ENCODE results near the gene MARCO. TPM values are rescaled to one million over a fixed set of nuclear protein-coding genes. Genes with fewer than 3 reads are reported as not detected.
"Not testable (repeated sequence)": the region's sequence is repeated elsewhere in the genome, so short reads cannot be mapped to it uniquely, and the experiment has no call there.

Gene MARCO
- total RNA-seq, 5 donors from 2014 or later (not counting 1 experiment from before 2014, with no cell fraction given), result 0.13 to 0.67 (median 0.47) TPM; not detected in 2

GRCh38 chr2:118991554-118991953, 49.6 kb downstream of the MARCO start:
- H3K4me3 Mint-ChIP-seq, result no peak overlapping the region
- no peaks in the 10 kb centered on the region for H3K36me3 Mint-ChIP-seq
- Histone ChIP-seq H3K4me1 (ENCODE audit: control insufficient read depth in 1 of 2, extremely low read depth in 1 of 2, insufficient read depth in 2 of 2, low read length in 2 of 2) (no peaks in the 10 kb centered on the region), H3K9me3 (no peaks in the 10 kb centered on the region), H3K27me3 (replicated peaks in 1 of 2; ENCODE audit: control insufficient read depth in 2 of 2, extremely low read depth in 1 of 2, insufficient read depth in 2 of 2, low read length in 1 of 2) (peaks cover 0 to 13% of the 10 kb centered on the region in 2 experiments), H3K4me3 (ENCODE audit: control insufficient read depth in 1 of 2, extremely low read depth in 1 of 2, low read length in 1 of 2) (no peak overlapping the region), H3K27ac (ENCODE audit: low read length) (no peak overlapping the region), H3K36me3 (ENCODE audit: control insufficient read depth in 2 of 2, extremely low read depth in 1 of 2, insufficient read depth in 1 of 2, low read length in 1 of 2) (no peaks in the 10 kb centered on the region)
- peaks cover 2 to 5% of the 10 kb centered on the region in 2 donors for H3K27me3 Mint-ChIP-seq
- ChIA-PET POLR2A (no interaction called here), CTCF (no interaction called here)
- no peaks in the 10 kb centered on the region for H3K9me3 Mint-ChIP-seq
- ATAC-seq (replicated peaks in 1 of 4) (no peak), DNase-seq (peak in 1 of 35 experiments; percentile 1)
- H3K27ac Mint-ChIP-seq, result peak overlapping the region in 1 of 2 donors; percentile 22
- H3K4me1 Mint-ChIP-seq, result peaks cover under 1 to 24% (median 20%) of the 10 kb centered on the region in 3 donors
- no CpG with 5 or more reads among the region's 1 CpG for WGBS (ENCODE audit: insufficient coverage)

DNA sequence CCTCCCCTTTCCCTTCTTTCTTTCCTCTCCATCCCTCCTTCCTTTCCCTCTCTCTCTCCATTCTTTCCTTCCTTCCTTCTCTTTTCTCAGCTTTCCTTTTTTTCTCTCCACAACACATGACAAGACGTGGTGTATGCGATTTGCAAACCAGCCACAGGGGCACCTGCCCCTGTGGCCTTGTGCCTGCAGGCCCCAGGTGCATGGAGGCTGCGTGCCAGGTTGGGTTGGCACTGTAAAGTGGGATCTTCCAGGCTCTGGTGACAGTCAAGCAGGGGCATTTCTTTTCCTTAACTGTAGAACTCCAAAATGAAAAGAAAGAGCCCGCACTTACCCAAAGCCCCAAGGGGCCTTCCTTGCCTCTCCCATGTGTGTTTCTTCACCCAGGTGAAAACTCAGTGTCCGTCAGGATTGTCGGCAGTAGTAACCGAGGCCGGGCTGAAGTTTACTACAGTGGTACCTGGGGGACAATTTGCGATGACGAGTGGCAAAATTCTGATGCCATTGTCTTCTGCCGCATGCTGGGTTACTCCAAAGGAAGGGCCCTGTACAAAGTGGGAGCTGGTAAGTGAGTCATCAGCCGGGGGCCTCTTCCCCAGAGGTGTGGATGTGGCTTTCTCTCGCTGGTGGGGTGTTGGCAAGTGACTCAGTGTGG, 50.9 kb downstream of the MARCO start:
- H3K27me3 Mint-ChIP-seq, result peaks cover 2 to 5% of the 10 kb centered on the region in 2 donors
- H3K4me3 Mint-ChIP-seq, result peak overlapping the region in 1 of 3 donors; percentile 13
- H3K36me3 Mint-ChIP-seq, result no peaks in the 10 kb centered on the region
- Histone ChIP-seq H3K4me3 (ENCODE audit: control insufficient read depth in 1 of 2, extremely low read depth in 1 of 2, low read length in 1 of 2) (no peak overlapping the region), H3K36me3 (ENCODE audit: control insufficient read depth in 2 of 2, extremely low read depth in 1 of 2, insufficient read depth in 1 of 2, low read length in 1 of 2) (no peaks in the 10 kb centered on the region), H3K27me3 (replicated peaks in 1 of 2; ENCODE audit: control insufficient read depth in 2 of 2, extremely low read depth in 1 of 2, insufficient read depth in 2 of 2, low read length in 1 of 2) (peaks cover 0 to 13% of the 10 kb centered on the region in 2 experiments), H3K27ac (ENCODE audit: low read length) (no peak overlapping the region), H3K4me1 (ENCODE audit: control insufficient read depth in 1 of 2, extremely low read depth in 1 of 2, insufficient read depth in 2 of 2, low read length in 2 of 2) (no peaks in the 10 kb centered on the region), H3K9me3 (no peaks in the 10 kb centered on the region)
- peak in 3 of 4 experiments; percentile 80 to 92 (median 86) for ATAC-seq (replicated peaks in 1 of 4)
- no peaks in the 10 kb centered on the region for H3K9me3 Mint-ChIP-seq
- ChIA-PET CTCF (no interaction called here), POLR2A (no interaction called here)
- WGBS (ENCODE audit: insufficient coverage), result 69% methylated on average over 8 of the region's 13 CpGs
- peak in 1 of 35 experiments; percentile 47 for DNase-seq
- H3K4me1 Mint-ChIP-seq, result peaks cover 0 to 22% (median 17%) of the 10 kb centered on the region in 3 donors
- H3K27ac Mint-ChIP-seq, result peak overlapping the region; percentile 54 to 65

- no peaks in the 10 kb centered on the region for H3K4me1 ChIP-seq (ENCODE audit: control insufficient read depth in 1 of 2, extremely low read depth in 1 of 2, insufficient read depth in 2 of 2, low read length in 2 of 2)
- H3K36me3 ChIP-seq (ENCODE audit: control insufficient read depth in 2 of 2, extremely low read depth in 1 of 2, insufficient read depth in 1 of 2, low read length in 1 of 2), result no peaks in the 10 kb centered on the region
- no peaks in the 10 kb centered on the region for H3K9me3 ChIP-seq
- no peak overlapping the region for H3K27ac ChIP-seq (ENCODE audit: low read length)
- H3K4me3 Mint-ChIP-seq, result peak overlapping the region in 1 of 3 donors; percentile 13
- no peak overlapping the region for H3K4me3 ChIP-seq (ENCODE audit: control insufficient read depth in 1 of 2, extremely low read depth in 1 of 2, low read length in 1 of 2)
- H3K27ac Mint-ChIP-seq, result peak overlapping the region; percentile 54 to 65
- 75% methylated on average over 3 of the region's 4 CpGs for WGBS (ENCODE audit: insufficient coverage)
- H3K27me3 ChIP-seq (replicated peaks in 1 of 2; ENCODE audit: control insufficient read depth in 2 of 2, extremely low read depth in 1 of 2, insufficient read depth in 2 of 2, low read length in 1 of 2), result peaks cover 0 to 13% of the 10 kb centered on the region in 2 experiments
- H3K36me3 Mint-ChIP-seq, result no peaks in the 10 kb centered on the region
- no peak for ATAC-seq (replicated peaks in 1 of 4)
- ChIA-PET POLR2A (no interaction called here), CTCF (no interaction called here)
- H3K9me3 Mint-ChIP-seq, result no peaks in the 10 kb centered on the region
- DNase-seq, result no peak
- H3K27me3 Mint-ChIP-seq, result peaks cover 2 to 5% of the 10 kb centered on the region in 2 donors
- H3K4me1 Mint-ChIP-seq, result peaks cover 0 to 22% (median 17%) of the 10 kb centered on the region in 3 donors
Observed at GRCh38 chr2:118993392-118993752, 51.4 kb downstream of the MARCO start.

DNA sequence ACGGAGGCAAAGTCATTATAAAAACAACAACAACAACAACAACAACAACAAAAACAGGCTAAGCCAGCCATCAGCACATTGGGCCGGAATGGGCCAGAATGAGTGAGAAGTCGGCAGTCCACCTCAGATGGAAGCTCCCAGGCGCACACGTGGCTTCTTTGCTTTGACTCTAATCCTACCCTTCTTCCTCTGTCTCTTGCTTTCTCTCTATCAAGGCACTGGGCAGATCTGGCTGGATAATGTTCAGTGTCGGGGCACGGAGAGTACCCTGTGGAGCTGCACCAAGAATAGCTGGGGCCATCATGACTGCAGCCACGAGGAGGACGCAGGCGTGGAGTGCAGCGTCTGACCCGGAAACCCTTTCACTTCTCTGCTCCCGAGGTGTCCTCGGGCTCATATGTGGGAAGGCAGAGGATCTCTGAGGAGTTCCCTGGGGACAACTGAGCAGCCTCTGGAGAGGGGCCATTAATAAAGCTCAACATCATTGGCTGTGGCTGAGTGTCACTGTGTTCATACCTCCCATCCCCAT, 52.2 kb downstream of the MARCO start:
- Histone ChIP-seq H3K4me1 (ENCODE audit: control insufficient read depth in 1 of 2, extremely low read depth in 1 of 2, insufficient read depth in 2 of 2, low read length in 2 of 2) (no peaks in the 10 kb centered on the region), H3K9me3 (no peaks in the 10 kb centered on the region), H3K27ac (ENCODE audit: low read length) (no peak overlapping the region), H3K36me3 (ENCODE audit: control insufficient read depth in 2 of 2, extremely low read depth in 1 of 2, insufficient read depth in 1 of 2, low read length in 1 of 2) (no peaks in the 10 kb centered on the region), H3K4me3 (ENCODE audit: control insufficient read depth in 1 of 2, extremely low read depth in 1 of 2, low read length in 1 of 2) (no peak overlapping the region), H3K27me3 (replicated peaks in 1 of 2; ENCODE audit: control insufficient read depth in 2 of 2, extremely low read depth in 1 of 2, insufficient read depth in 2 of 2, low read length in 1 of 2) (peaks cover 0 to 11% of the 10 kb centered on the region in 2 experiments)
- ChIA-PET CTCF (no interaction called here), POLR2A (no interaction called here)
- Mint-ChIP-seq H3K9me3 (no peaks in the 10 kb centered on the region), H3K4me3 (no peak overlapping the region), H3K27ac (no peak overlapping the region), H3K27me3 (peaks cover 2 to 5% of the 10 kb centered on the region in 2 donors), H3K4me1 (peaks cover 0 to 22% (median 17%) of the 10 kb centered on the region in 3 donors), H3K36me3 (no peaks in the 10 kb centered on the region)
- 88% methylated on average over 8 of the region's 14 CpGs for WGBS (ENCODE audit: insufficient coverage)
- ATAC-seq (replicated peaks in 1 of 4) (no peak), DNase-seq (no peak)

DNA sequence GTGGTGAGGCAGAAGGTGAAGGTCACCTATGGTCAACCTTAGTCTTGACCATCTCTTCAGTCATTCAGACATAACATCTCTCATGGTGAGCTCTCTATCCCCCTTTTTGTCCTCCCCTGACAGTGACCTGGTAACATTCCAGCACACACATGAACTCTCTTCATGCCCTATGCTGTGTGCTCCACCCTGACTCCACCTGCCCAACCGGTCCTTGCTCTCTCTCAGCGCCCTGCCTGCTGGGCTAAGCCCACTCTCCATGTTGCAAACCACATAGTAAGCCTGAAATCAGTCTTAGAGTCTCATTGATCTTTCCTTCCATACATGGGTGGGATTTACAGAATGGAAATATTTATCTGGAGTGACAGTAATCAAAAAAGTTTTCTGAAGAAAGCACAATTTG, 52.8 kb downstream of the MARCO start:
- Histone ChIP-seq H3K4me3 (ENCODE audit: control insufficient read depth in 1 of 2, extremely low read depth in 1 of 2, low read length in 1 of 2) (no peak overlapping the region), H3K27ac (ENCODE audit: low read length) (no peak overlapping the region), H3K27me3 (replicated peaks in 1 of 2; ENCODE audit: control insufficient read depth in 2 of 2, extremely low read depth in 1 of 2, insufficient read depth in 2 of 2, low read length in 1 of 2) (peaks cover 0 to 10% of the 10 kb centered on the region in 2 experiments), H3K9me3 (no peaks in the 10 kb centered on the region), H3K36me3 (ENCODE audit: control insufficient read depth in 2 of 2, extremely low read depth in 1 of 2, insufficient read depth in 1 of 2, low read length in 1 of 2) (no peaks in the 10 kb centered on the region), H3K4me1 (ENCODE audit: control insufficient read depth in 1 of 2, extremely low read depth in 1 of 2, insufficient read depth in 2 of 2, low read length in 2 of 2) (no peaks in the 10 kb centered on the region)
- Mint-ChIP-seq H3K9me3 (no peaks in the 10 kb centered on the region), H3K27ac (no peak overlapping the region), H3K4me1 (peaks cover 0 to 22% (median 17%) of the 10 kb centered on the region in 3 donors), H3K36me3 (no peaks in the 10 kb centered on the region), H3K27me3 (peaks cover under 1 to 5% of the 10 kb centered on the region in 2 donors), H3K4me3 (no peak overlapping the region)
- no peak for DNase-seq
- CTCF ChIA-PET, result no interaction called here
- WGBS (ENCODE audit: insufficient coverage), result 80% methylated on average over 1 of the region's 2 CpGs
- no peak for ATAC-seq (replicated peaks in 1 of 4)
- POLR2A ChIA-PET, result no interaction called here

- H3K4me1 Mint-ChIP-seq; H3K27me3 Mint-ChIP-seq; H3K27ac ChIP-seq (ENCODE audit: low read length); H3K4me3 Mint-ChIP-seq; H3K9me3 ChIP-seq; H3K4me1 ChIP-seq (ENCODE audit: control insufficient read depth in 1 of 2, extremely low read depth in 1 of 2, insufficient read depth in 2 of 2, low read length in 2 of 2); H3K4me3 ChIP-seq (ENCODE audit: control insufficient read depth in 1 of 2, extremely low read depth in 1 of 2, low read length in 1 of 2); H3K27ac Mint-ChIP-seq; H3K36me3 ChIP-seq (ENCODE audit: control insufficient read depth in 2 of 2, extremely low read depth in 1 of 2, insufficient read depth in 1 of 2, low read length in 1 of 2); H3K36me3 Mint-ChIP-seq; DNase-seq; ATAC-seq (replicated peaks in 1 of 4); H3K9me3 Mint-ChIP-seq; CTCF ChIA-PET; POLR2A ChIA-PET: not testable (repeated sequence)
- 92% methylated on average over 2 of the region's 4 CpGs for WGBS (ENCODE audit: insufficient coverage)
- peaks cover 0 to 16% of the 10 kb centered on the region in 2 experiments for H3K27me3 ChIP-seq (replicated peaks in 1 of 2; ENCODE audit: control insufficient read depth in 2 of 2, extremely low read depth in 1 of 2, insufficient read depth in 2 of 2, low read length in 1 of 2)
Observed at GRCh38 chr2:119003856-119004255, 61.9 kb downstream of the MARCO start.
